ES-I3 (cell line): ENCODE results near the gene S1PR5.

Source experiments
- H3K36me3 ChIP-seq: 2 replicates; pipeline ENCODE4 v1.6.1; 2013; ENCODE audit warnings: mild to moderate bottlenecking, low read length, control low read depth, moderate library complexity; ENCODE audit not compliant: insufficient read depth
- H3K4me1 ChIP-seq: 2 replicates; pipeline ENCODE4 v1.6.1; 2013; ENCODE audit warnings: mild to moderate bottlenecking, control low read depth, low read length; ENCODE audit not compliant: insufficient read depth
- H3K9ac ChIP-seq: 2 replicates; pipeline ENCODE4 v1.6.1; 2013; ENCODE audit warnings: low read depth, mild to moderate bottlenecking, low read length, moderate library complexity
- H3K9me3 ChIP-seq: 2 replicates; pipeline ENCODE4 v1.6.1; 2013; ENCODE audit warnings: mild to moderate bottlenecking, low read length, moderate library complexity; ENCODE audit not compliant: control insufficient read depth, insufficient read depth

S1PR5 gene

DNA sequence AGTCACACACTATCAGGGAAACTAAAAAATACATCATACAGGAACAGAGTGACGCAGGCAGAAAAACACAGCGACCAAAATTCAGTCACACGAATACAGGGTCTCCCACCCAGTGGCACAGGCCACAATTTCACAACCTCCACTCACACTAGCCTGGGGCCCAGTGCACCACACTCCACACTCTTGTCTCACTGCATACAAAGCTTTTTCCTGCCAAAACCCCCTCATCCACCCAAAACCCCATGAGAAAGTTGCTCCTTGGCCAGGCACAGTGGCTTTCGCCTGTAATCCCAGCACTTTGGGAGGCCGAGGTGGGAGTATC, 1.2 kb downstream of the S1PR5 start:
- H3K4me1 ChIP-seq: 0 out of 2 replicates have a peak, but pooled peaks cover 8% of the 10 kb centered on the region
- no peaks in the 10 kb centered on the region for H3K9me3 ChIP-seq
- H3K9ac ChIP-seq: no peak overlapping the region; the same call in 1 of the 2 replicates
- H3K36me3 ChIP-seq: no peaks in the 10 kb centered on the region

DNA sequence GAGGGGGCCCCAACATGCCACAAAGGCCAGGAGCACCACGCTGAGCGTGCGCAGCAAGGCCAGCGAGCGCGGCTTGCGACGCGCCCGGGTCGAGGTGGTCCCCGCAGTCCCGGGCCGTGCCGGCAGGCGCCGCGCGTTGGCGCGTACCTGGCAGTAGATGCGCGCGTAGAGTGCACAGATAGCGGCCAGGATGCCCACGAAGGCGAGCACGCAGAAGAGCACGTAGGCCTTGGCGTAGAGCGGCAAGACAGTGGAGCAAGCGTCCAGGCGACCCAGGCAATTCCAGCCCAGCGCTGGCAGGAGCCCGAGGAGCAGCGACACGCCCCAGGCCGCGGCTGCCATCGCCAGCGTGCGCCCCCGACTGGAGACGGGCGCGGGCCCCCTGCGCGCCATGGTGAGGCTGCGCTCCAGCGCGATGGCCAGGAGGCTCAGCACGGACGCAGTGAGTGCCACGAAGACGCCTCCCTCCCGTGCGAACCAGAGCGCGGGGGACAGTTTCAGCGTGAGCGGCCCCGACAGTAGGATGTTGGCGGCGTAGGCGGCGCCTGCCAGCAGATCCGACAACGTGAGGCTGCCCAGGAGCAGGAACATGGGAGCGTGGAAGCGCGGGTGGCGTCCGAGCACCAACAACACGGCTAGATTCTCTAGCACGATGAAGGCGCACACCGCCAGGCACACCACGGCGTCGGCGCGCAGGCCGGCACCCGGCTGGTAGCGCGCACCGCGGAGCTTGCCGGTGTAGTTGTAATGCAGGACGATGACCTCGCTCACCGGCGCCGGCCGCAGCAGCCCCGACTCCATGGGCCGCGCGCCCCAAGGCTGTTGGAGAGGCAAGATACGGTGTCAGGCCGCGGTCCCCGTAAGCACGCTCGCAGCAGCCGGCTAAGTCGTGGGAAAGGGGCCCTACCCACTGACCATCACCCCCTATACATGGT, 2.8 kb downstream of the S1PR5 start:
- Histone ChIP-seq H3K36me3 (no peaks in the 10 kb centered on the region), H3K9me3 (no peaks in the 10 kb centered on the region), H3K4me1 (0 out of 2 replicates have a peak, but pooled peaks cover 8% of the 10 kb centered on the region), H3K9ac (peak overlapping the region; percentile 50; the same call in 1 of the 2 replicates)

DNA sequence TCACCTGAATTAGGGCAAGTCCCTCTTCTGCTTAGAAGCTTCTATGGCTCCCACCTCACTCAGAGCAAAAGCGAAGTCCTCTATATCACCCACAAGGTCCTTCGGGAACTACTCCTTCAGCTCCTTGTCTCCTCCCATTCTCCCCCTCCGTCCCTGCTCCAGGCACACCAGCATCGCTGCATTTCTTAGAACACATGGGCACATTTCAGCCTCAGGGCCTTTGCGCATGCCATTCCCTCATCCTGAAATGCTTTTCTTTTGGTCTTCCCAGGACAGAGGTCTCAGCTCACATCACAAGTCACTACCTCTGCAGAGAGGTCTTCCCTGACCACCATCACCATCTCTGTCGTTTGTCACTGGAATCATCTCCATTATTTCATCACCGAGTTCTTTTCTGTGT, 4.0 kb downstream of the S1PR5 start:
- H3K36me3 ChIP-seq: no peaks in the 10 kb centered on the region
- no peak overlapping the region for H3K9ac ChIP-seq
- 0 out of 2 replicates have a peak, but pooled peaks cover 8% of the 10 kb centered on the region for H3K4me1 ChIP-seq
- no peaks in the 10 kb centered on the region for H3K9me3 ChIP-seq

DNA sequence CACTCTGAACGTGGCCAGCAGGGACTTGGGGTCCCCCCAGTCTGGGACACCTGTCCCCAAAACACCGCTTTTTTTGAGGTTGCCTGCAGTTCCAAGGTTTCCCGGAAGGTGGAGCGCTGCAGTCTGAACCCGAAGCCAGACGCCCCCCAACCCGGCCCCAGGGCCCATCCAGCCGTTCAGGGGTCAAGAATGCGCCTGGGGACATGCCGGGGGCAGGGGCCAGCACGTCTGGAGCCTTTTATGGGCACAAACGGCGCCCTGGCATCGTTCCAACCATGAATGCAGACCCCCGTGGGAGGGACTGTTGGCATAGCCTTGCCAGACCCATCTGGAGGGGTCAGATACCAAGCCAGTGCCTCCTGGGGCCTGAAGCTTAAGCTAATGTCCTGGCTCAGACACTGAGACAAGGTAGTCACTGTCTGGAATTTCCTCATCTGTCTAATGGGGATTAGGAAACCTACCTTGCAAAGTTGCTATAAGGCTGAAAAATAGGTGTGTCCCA, 6.9 kb downstream of the S1PR5 start:
- no peak overlapping the region for H3K9ac ChIP-seq
- H3K36me3 ChIP-seq: no peaks in the 10 kb centered on the region
- no peaks in the 10 kb centered on the region for H3K9me3 ChIP-seq
- 0 out of 2 replicates have a peak, but pooled peaks cover 2% of the 10 kb centered on the region for H3K4me1 ChIP-seq

DNA sequence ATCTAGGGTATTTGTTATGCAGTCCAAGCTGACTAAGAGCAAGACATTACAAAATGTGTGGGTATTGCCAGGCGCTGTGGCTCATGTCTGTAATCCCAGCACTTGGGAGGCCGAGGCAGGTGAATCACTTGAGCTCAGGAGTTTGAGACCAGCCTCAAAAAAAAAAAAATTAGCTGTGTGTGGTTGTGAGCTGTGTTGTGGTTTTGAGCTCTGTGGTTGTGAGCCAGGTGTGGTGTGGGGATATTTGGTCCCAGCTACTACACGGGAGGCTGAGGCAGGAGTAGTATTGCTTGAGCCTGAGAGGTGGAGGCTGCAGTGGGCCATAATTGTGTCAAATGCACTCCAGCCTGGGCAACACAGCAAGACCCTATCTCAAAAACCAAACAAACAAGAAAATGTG, 8.5 kb downstream of the S1PR5 start:
- 0 out of 2 replicates have a peak, but pooled peaks cover 2% of the 10 kb centered on the region for H3K4me1 ChIP-seq
- no peak overlapping the region for H3K9ac ChIP-seq

DNA sequence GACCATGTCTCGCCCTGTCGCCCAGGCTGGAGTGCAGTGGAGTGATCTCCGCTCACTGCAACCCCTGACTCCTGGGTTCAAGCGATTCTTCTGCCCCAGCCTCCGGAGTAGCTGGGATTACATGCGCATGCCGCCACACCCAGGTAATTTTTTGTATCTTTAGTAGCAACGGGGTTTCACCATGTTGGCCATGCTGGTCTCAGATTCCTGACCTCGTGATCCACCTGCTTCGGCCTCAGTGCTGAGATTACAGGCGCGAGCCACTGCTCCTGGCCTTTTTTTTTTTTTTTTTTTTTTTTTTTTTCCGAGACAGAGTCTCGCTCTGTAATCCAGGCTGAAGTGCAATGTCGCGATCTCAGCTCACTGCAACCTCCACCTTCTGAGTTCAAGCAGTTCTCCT, 9.2 kb downstream of the S1PR5 start:
- H3K9me3 ChIP-seq: no peaks in the 10 kb centered on the region
- no peak overlapping the region for H3K9ac ChIP-seq
- no peaks in the 10 kb centered on the region for H3K4me1 ChIP-seq
- no peaks in the 10 kb centered on the region for H3K36me3 ChIP-seq

More for the DNA sequence above, 8.5 kb downstream of the S1PR5 start:
- Histone ChIP-seq H3K36me3 (no peaks in the 10 kb centered on the region), H3K9me3 (no peaks in the 10 kb centered on the region)

DNA sequence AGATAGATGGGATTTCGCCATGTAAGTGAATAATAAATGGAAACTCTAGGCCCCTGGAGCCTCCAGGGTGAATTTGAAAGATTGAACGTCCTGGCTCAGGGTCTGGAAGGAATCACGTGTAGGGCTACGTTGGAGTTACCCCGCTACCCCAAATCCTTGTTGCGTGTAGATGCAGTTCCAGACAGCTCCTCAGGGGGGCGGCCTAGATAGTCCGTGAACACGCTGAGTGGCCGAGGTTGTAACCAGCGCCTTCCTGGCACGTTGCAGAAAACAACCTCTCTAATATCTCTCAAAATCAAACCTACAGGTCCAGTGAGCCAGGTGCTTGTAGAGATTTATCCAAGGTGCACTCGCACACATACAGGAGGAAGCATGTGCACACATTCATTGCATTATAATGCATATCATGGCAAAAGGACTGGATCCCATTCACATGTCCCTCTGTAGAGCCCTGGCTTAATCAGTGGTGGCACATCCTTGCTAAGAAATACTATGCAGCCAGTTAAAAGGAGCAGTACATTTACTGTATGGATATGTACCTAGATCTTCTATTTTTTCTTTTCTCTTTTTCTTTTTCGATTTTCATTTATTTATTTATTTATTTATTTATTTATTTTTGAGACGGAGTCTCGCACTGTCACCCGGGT, 11.5 kb downstream of the S1PR5 start:
- Histone ChIP-seq H3K4me1 (peaks cover 3% of the 10 kb centered on the region; the same call in 1 of the 2 replicates), H3K36me3 (no peaks in the 10 kb centered on the region), H3K9ac (no peak overlapping the region; the same call in 1 of the 2 replicates), H3K9me3 (no peaks in the 10 kb centered on the region)

DNA sequence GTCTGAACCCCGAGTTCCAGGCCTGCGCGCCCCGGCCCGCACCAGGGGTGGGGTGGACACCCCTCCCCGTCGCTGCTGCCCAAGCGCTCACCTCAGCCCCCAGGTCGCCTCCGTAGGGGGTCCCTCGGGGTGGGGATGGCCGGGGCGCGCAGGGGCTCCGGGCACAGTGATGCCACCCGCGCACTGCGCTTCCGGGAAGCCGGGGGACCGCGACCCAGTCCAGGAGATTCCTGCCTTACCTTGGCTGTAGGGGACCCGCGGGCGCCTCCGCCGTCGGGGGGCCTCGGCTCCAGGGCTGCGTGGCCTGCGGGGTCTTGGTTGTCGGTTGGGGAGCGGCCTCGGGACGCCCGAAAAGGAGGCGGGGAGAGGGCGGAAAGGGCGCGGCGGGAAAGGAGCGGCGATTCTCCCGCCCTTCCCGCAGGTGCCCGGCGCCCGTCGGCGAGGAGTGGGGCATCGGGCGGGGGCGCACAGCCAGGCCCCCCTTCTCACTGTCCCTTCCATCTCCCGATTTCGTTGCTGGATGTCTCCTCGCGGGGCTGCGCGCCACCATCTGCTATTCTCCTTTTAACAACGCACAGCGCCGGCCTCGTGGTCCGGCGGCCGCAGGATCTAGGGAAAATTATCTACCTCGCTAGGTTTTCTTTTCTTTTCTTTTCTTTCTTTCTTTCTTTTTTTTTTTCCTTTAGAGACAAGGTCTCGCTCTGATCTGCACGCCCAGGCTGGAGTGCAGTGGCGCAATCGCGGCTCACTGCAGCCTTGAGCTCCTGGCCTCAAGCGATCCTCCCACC, 14.1 kb downstream of the S1PR5 start, which contains the start of gene KEAP1:
TSS of gene KEAP1 (minus strand) at position 355 of the 788 bp plus-strand sequence. CDS start 3,323 bp downstream, outside the sequence.
- Histone ChIP-seq H3K9me3 (no peaks in the 10 kb centered on the region), H3K4me1 (peaks cover 15% of the 10 kb centered on the region; the same call in 1 of the 2 replicates), H3K36me3 (0 out of 2 replicates have a peak, but pooled peaks cover 4% of the 10 kb centered on the region), H3K9ac (peak within 1 kb of the TSS; percentile 91)

- Histone ChIP-seq H3K9ac (peak overlapping the region; percentile 91), H3K4me1 (peaks cover 15% of the 10 kb centered on the region; the same call in 1 of the 2 replicates), H3K9me3 (no peaks in the 10 kb centered on the region), H3K36me3 (0 out of 2 replicates have a peak, but pooled peaks cover 4% of the 10 kb centered on the region)
Measured at GRCh38 chr19:10502524-10503001, 14.7 kb downstream of the S1PR5 start.

DNA sequence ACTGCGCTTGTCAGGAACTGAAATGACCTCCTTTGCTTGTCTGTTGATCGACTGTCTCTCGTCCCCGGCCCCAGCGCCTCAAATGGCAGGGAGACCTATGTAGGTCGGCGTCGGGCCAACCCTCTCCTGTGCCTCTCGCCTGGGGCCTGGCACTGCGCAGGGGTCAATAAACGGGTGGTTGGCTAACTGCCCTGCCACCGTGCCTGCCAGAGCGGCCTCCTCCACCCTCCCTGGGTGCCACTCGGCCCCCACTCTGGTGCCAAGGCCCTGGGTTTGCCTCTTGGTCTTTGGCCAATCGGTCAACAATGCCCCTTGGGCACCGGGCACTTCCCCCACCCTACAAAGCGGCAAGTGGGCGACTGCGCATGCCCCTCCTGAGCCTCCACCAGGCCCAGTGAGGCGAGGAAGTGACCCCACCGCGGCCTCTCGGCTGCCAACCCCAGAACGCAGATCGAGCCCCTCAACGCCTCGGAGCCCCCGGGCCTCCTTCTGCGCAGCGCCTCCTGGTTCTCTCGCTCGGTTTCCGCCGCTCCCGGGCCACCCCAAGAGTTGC, 15.2 kb downstream of the S1PR5 start:
- Histone ChIP-seq H3K9me3 (no peaks in the 10 kb centered on the region), H3K36me3 (peaks cover 4% of the 10 kb centered on the region; the same call in 1 of the 2 replicates), H3K4me1 (peaks cover 15% of the 10 kb centered on the region; the same call in 1 of the 2 replicates), H3K9ac (peak overlapping the region; percentile 91)

DNA sequence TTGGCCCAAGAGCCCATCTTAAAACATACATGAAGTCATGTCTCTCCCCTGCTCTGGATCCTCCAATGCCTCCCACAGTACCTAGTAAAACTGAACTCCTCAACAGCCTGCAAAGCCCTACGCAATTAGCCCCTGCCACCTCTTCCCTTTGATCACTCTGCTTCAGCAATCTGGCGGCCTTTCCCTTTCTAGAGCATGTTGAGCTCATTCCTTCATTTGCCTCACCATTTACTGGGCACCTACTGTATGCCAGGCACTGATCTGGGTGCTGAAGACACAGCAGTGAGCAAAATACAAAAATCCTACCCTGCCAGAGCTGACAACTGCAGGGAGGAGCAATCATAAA, 17.0 kb downstream of the S1PR5 start:
- Histone ChIP-seq H3K36me3 (peaks cover 8% of the 10 kb centered on the region), H3K9me3 (no peaks in the 10 kb centered on the region), H3K9ac (no peak overlapping the region), H3K4me1 (peaks cover 15% of the 10 kb centered on the region; the same call in 1 of the 2 replicates)

GRCh38 chr19:10499550-10500246, 17.5 kb downstream of the S1PR5 start:
- Histone ChIP-seq H3K36me3 (peaks cover 8% of the 10 kb centered on the region), H3K9me3 (no peaks in the 10 kb centered on the region), H3K4me1 (peaks cover 15% of the 10 kb centered on the region; the same call in 1 of the 2 replicates), H3K9ac (no peak overlapping the region)

DNA sequence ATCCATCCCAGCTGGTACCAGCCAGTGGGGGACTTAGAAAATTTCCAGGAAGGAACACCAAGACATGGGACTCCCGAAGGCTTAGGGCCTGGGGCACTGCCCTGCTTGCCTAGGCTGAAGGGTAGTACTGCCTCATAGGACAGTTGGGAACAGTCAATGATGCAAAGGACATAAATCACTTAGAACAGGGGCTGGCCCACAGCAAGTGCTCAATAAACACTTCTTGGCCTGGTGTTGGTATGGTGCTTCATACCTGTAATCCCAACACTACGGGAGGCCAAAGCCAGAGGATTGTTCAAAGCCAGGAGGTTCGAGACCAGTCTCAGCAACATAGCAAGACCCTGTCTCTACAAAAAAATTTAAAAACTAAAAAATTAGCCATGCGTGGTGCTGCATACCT, 19.9 kb downstream of the S1PR5 start:
- peaks cover 8% of the 10 kb centered on the region for H3K36me3 ChIP-seq
- H3K9ac ChIP-seq: no peak overlapping the region
- H3K4me1 ChIP-seq: peaks cover 15% of the 10 kb centered on the region; the same call in 1 of the 2 replicates
- no peaks in the 10 kb centered on the region for H3K9me3 ChIP-seq
